HG03565 (cell line): Measurements from ENCODE around the gene KLHDC8A.

Source experiments
- ATAC-seq: cut with Tn5 transposase; IDR thresholded peaks from one replicate; pipeline ENCODE4 v1.9.1; 2021; ENCODE audit warnings: mild to moderate bottlenecking, moderate library complexity; ENCODE audit not compliant: unreplicated experiment

The KLHDC8A gene

DNA sequence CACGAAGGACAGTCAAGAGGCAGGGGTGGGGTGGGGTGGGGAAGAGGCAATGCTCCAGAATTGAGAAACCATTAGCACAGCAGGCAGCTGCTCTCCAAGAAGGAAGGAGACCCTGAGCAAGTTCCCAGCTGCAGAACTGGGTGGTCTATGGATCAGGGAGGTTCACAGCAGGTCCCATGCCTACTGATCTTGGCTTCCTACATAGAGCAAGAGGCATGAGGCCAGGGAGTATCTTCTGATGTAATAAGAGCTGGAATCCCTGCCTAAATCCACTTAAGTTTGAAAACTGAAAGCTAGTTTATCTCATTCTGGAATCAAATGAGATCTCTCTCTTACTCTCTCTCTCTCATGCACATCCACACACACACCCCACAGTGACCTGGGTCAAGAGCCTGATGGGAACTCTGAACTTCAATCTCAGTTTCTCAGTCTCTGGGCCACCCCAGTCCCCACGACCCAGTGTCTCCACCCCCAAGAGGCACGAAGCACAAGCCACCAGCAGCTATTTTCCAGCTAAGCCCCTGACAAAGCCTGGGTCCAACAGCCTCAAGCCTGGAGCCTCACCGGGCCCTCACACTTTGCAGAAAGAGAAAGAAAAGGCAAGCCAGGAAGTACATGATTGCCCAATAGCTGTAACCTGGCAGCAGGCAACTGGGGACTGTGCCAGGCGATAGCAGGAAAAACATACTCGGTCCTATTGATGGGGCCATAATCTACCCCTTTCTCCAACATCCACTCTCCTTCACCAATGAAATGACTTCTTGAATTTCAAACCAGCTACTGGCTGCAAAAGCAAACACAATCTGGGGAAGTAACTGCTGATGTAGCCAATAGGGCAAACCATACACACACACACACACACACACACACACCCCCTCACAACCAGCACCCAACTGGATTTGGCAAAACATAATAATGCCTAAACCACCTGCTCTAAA lies 37.4 kb downstream of the KLHDC8A start:
- ATAC-seq = no peak

DNA sequence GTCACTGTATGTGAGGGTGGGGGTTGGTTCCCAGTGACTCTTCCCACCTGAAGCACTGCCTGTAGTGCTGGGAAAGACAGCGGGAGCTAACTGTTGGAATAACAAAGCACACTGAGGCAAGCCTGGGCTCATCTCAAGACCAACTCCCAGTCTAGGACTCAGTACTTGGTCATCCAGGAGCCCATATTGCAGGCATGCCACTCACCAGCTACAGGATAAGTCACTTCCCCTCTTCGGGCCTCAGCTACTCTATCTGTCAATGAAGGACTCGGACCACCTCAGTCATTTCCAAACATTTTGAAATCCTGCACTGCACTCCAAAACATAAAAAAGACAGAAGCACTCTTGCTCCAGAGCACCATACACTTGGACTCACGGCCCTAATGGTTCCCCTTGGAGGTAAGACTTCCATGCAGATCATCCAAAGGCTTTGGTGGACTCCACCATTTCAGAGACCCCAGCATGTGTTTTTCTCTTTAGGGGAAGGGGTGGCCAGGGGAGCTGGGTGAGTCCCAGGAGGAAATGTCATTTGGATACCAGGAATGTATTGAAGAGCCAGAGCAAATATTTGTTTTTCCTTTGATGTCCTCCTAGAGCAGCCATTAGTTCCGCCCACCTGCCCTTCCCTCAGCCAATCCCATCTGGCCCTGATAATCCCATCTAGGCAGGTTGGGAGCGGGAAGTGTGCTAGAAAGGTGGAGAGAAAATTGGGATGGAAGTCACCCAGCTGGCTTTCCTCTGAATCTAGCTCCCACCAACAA lies 38.3 kb downstream of the KLHDC8A start:
- ATAC-seq = no peak

GRCh38 chr1:205317311-205317917 lies 39.3 kb downstream of the KLHDC8A start:
- ATAC-seq = no peak

DNA sequence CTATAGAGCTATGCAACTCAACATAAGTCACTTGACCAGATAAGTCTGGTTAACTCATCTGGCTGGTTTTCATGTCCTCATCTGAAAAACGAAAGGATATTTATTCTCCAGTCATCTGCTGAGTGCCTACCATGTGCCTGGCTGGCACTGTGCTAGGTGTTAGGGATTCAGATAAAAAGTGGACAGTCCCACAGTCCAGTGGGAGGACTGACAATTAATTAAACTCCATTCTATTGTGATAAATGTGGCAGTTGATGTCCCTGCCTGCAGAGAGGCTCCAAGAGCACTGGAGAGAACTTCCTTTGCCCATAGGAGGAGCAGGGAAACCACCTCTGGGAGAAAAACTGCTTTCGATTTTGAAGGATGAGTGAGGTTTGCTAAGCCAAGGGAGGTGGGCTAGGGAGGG lies 40.6 kb downstream of the KLHDC8A start:
- no peak for ATAC-seq

DNA sequence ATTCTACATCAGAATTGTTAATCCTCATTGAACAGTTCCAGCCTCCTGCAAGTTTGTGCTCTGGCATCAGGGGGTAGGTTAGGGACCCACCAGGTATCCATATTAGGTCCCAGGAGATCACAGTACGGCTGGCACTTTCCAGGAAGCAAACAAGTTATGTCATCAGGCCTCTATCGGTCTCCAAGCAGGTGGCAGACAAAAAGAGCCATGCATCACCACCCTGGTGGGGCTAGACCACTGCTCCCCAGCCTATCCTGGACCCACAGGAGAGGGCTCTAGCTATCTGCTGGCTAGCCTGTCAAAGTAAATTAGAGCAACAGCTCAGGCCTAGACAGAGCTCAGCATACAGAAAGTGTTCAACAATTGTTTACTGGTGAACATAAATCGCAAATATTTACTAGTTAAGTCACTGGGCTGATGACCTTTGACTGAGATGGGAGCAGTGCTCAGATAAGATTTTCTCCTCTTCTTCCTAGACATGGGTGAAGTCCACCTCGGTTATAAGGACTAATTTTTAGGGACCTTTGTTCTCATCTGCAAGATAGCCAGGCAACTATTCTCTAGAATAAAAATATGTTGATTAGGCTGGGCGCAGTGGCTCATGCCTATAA lies 41.6 kb downstream of the KLHDC8A start:
- ATAC-seq = no peak

DNA sequence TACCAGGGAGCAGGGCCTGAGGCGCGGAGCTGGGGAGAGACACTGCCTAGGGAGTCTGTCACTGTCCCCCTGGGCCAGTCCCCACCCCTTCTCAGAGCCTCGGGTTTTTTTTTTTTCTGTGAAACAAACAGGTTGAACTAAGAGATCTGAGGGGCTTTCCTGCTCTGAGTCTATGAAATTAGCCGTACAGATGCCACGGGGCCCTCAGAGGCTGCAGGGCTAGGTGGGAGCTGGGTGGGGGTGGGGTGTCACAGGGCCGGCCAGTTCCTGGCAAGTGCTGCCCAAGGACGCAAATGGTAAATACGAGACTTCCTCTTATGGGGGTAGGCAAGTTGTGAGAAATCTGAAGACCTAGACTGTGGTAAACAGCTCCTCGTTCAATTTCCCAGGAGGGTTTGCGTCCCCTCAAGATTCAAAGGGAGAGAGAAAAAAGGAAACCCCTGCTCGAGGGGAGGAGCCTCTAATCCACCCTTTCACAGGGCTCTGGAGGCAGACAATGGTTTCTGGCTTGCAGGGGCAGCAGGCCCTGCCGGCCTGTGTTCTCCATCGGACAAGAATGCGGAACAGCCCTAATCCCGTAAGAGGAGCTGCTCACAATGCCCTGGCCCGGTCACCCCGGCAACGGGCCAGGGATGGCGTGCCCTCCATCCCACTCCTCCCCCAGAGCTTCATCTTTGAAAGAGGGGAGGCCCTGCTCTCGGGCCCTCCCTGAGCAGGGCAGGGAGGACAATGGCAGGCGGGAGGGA lies 43.0 kb downstream of the KLHDC8A start:
- ATAC-seq = no peak

- no peak for ATAC-seq
Observed at GRCh38 chr1:205312866-205313562, 43.7 kb downstream of the KLHDC8A start.

DNA sequence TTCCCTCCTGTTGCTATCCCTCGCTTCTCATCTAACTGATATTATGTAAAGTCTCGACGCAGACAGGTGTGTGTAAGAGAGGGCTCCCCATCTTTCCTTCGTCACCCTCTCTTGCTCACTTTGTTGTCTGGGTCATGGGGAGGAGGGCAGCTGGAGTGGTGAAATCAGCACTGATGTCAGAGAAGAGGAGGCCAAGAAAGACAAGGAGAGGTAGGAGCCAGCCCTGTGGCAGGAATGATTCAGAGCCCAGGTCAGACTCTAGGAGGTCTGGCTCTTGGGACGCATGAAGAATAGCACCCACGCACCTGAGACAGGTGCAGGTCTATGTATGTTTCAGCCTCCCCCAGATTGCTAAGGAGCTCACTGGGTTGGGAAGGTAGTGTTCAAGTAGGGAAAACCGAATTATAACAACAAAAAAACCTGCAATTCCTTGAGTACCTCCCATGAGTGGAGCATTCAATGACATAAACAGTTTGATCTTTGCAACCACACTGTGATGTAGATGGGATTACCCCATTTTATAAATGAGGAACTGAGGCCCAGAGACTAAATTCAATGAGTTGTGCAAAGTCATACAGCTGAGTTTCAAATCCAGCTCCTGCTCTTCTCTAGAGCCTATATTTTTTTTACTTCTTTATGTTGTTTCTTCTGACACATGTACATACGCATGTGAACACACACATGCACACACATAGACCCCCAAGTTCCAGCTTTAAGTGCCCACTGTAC lies 45.6 kb downstream of the KLHDC8A start:
- ATAC-seq = no peak

DNA sequence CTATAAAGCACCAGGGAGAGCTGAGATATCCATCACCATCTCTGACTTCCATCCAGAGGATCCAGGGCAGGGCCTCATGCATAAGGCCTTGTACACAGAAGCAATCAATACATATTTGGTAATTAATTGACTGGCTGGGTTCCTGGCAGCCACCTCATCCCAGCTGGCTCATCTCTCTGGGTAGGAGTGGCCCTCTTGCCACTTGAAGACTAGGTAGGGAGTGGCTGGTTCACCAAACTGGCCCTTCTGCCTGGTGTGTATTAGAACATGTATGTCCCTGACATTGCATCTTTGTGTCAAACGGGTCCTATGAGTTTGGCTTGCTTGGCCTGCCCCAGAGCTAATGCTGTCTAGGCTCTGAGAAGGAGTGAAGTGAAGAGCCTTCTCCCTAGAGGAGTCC lies 47.0 kb downstream of the KLHDC8A start:
- ATAC-seq = no peak

DNA sequence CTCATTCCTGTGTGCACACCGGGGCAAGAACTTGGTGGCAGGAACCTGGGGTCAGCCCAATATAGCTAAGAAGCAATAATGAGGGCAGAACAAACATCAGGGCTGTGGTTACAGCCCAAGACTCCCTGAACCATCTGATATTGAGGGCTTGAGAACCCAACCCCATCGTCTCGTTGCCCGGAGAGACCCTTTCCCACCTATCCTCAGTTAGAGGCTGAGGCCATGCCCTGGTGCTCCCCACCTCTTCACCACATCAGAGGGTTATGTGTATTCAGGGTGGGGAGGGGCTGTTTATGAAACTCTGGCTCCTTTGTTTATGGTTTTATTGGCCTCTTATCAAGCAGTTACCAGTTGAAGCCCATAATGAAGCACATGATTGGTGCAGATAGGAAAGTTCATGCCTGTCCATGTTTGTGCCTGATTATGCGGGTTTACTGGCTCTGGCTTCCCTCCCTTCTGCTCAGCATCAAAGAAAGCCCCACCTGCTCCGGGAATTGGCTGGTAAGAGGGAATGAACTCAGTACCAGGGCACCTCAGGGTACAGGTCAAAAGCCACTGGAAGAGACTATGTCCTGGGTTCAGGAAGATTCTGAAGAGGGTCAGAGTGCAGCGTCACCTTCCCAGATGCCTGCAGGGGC lies 49.7 kb downstream of the KLHDC8A start:
- ATAC-seq = no peak

- no peak for ATAC-seq
Observed at GRCh38 chr1:205304695-205305070, 52.0 kb downstream of the KLHDC8A start.

DNA sequence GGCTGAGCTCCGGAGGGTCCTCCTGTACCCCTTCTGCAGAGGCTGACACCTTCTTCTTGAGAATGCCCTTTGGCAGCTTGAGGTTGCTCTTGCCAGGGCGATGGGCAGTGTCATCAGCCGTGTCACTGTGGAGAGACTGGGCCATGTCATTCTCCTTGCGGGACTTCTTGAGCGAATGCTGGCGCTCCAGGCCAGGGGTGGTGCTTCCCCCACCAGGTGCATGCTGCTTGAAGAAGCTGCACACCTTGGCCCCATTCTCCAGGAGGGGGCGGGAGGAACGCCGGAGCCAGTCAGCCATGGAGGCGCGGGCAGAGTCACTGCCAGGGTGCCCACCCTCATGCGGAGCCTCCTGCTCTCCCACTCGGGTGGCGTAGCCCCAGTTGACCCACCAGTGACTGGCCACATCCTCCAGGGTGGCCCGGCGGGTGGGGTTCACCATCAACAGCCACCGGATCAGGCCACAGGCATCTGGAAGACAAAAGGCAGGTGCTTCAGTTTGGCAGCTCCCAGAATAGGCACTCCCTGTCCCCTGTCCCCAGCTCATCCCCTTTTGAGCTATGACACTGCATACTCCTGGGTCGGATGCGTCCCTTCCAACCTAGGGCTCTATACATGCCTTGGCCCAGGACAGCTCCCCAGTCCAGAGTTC lies 52.6 kb downstream of the KLHDC8A start:
- no peak for ATAC-seq

DNA sequence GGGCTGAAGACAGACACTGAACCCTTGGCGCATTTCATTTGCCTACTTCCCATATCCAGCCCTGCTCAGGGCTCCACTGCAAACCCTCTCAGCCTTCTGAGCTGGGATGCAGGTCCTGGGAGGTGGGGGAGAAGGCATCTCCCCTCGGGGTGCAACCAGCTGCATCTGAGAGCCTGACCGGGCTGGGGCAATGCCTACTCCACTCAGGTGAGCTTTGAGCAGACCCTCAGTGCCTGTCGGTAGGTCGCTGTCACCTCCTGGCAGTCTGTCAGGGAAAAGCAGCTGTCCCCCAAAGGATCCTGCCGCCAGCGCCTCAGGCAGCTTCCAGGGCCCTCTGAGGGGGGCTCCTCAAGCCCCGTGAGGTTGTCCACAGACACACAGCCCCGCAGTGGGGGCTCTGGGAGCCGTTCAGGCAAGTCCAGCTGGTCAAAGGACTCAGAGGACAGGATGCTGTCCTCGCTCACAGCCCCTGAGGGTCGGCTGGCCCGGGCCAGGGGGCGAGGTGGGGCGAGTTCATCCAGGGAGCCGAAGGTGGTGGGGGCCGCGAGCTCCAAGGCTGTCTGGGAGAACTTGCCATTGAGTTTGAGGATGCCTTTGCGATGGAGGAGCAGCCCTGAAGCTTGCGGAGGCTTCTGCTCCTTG lies 53.4 kb downstream of the KLHDC8A start:
- no peak for ATAC-seq

GRCh38 chr1:205301842-205302588 lies 54.7 kb downstream of the KLHDC8A start:
- ATAC-seq = no peak

- no peak for ATAC-seq
Observed at GRCh38 chr1:205301205-205301821, 55.4 kb downstream of the KLHDC8A start.

DNA sequence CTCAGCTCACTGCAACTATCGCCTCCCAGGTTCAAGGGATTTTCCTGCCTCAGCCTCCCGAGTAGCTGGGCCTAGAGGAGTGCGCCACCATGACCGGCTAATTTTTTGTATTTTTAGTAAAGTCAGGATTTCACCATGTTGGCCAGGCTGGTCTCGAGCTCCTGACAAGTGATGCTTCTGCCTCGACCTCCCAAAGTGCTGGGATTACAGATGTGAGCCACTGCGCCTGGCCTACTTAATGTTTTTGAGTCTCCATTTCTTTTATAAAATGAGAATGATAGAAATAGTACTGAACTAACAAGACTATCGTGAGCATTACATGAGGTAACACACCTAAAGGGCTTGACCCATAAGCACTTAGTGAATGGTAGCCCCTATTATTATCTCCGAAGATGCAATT lies 56.6 kb downstream of the KLHDC8A start:
- no peak for ATAC-seq
